Measurements from ENCODE around the gene CLIP2.

The CLIP2 gene

GRCh38 chr7:74454925-74455288 is 165.7 kb downstream of the CLIP2 start:
- H3K4me3 ChIP-seq (ENCODE audit: low read depth, low read length): peak overlapping the region; percentile 79
- no peak for DNase-seq (ENCODE audit: low read depth)

GRCh38 chr7:74455291-74455804 is 166.1 kb downstream of the CLIP2 start:
- peak overlapping the region; percentile 79 for H3K4me3 ChIP-seq (ENCODE audit: low read depth, low read length)
- TF ChIP-seq CTCF (IDR thresholded peaks at IDR 0.05; ENCODE audit: control insufficient read depth, extremely low read depth, insufficient read depth): no peak
- peak; percentile 72 for DNase-seq (ENCODE audit: low read depth)

More at GRCh38 chr7:74454925-74455288, 165.7 kb downstream of the CLIP2 start:
- TF ChIP-seq CTCF (IDR thresholded peaks at IDR 0.05; ENCODE audit: control insufficient read depth, extremely low read depth, insufficient read depth): no peak
